Stimulated activated memory B cell treated with anti-CD40 and anti-IgM and Interleukin-4, amounts not matched to agents 10 μg/mL and 1 μg/mL and 100 μg/mL, for 72 hours (primary cell): ENCODE data around the gene MAPK8IP1.

Source experiments
- ATAC-seq: fragments of 150-1000 bp; cut with Tn5 transposase; 2 replicates; pipeline ENCODE4 v1.10.0; 2021
- H3K27ac Mint-ChIP-seq: one replicate; pipeline ENCODE4 v1.8.0; 2022; ENCODE audit warnings: mild to moderate bottlenecking, mixed read lengths
- H3K27me3 Mint-ChIP-seq: one replicate; pipeline ENCODE4 v1.8.0; 2022; ENCODE audit warnings: mixed read lengths
- H3K36me3 Mint-ChIP-seq: one replicate; pipeline ENCODE4 v1.8.0; 2022; ENCODE audit warnings: mixed read lengths
- H3K4me1 Mint-ChIP-seq: one replicate; pipeline ENCODE4 v1.8.0; 2022; ENCODE audit warnings: mixed read lengths
- H3K4me3 Mint-ChIP-seq: one replicate; pipeline ENCODE4 v1.8.0; 2022; ENCODE audit warnings: mild to moderate bottlenecking, moderate library complexity, mixed read lengths
- H3K9me3 Mint-ChIP-seq: one replicate; pipeline ENCODE4 v1.8.0; 2022; ENCODE audit warnings: mixed read lengths

Gene MAPK8IP1

GRCh38 chr11:45920531-45921477 is 35.4 kb downstream of the MAPK8IP1 start:
- H3K27me3 Mint-ChIP-seq = no peaks in the 10 kb centered on the region
- peak overlapping the region; percentile 76 for H3K4me3 Mint-ChIP-seq
- no peak for ATAC-seq
- peaks cover 63% of the 10 kb centered on the region for H3K4me1 Mint-ChIP-seq
- H3K27ac Mint-ChIP-seq = peak overlapping the region; percentile 85
- H3K36me3 Mint-ChIP-seq = peaks cover 7% of the 10 kb centered on the region
- no peaks in the 10 kb centered on the region for H3K9me3 Mint-ChIP-seq

DNA sequence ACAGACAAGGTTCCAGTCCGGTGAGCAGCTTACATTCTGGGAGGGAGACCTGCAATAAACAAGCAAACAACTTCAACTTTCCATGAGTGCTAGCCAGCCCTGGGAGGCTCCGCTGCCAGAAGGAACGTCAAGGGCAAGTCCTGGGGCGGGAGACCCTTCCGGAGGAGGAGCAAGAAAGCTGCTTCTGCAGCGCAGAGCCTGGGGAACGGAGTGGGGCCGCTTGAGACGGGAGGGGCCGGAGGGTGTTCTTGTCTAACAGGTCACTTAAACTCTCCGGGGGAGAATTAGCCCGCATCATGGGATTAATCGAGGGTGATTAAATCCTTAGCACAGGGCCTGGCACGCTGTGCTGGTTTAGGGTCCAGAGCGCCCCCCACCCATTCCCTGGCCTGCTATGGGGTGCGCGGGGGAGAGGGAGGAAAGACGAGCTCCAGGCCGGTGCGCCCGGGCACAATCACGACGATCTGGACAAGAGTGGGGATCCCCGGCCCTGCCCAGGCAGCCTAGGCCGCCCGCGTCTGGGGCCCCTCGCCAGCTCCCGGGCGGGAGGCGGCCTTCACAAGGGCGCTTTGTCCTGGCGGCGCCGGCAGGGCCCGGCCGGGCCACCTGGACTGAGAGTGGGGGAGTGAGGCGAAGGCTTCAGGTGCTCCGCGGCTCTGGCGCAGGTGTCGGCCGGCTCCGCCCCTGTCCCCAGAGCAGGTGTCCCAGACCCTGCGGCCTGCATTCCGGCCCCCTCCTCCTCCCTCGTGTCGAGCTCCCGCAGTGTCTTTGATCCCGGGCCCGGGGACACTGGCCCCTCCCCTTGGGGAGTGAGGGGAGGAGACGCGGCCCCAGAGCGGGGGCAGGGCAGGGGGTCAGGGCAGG is 36.3 kb downstream of the MAPK8IP1 start:
- no peak for ATAC-seq
- Mint-ChIP-seq H3K4me3 (peak overlapping the region; percentile 76), H3K4me1 (peaks cover 61% of the 10 kb centered on the region)

GRCh38 chr11:45922425-45923082 is 37.1 kb downstream of the MAPK8IP1 start, which contains the start of gene LARGE2:
LARGE2 (plus strand) TSS chr11:45922656; CDS start chr11:45922883, 227 bp downstream.
- Mint-ChIP-seq H3K27ac (peak within 1 kb of the TSS; percentile 85), H3K36me3 (peaks cover 4% of the 10 kb centered on the region), H3K4me3 (peak within 1 kb of the TSS; percentile 92), H3K9me3 (no peaks in the 10 kb centered on the region), H3K27me3 (no peaks in the 10 kb centered on the region), H3K4me1 (peaks cover 63% of the 10 kb centered on the region)
- ATAC-seq = peak; percentile 21

More for the DNA sequence above, 36.3 kb downstream of the MAPK8IP1 start:
- Mint-ChIP-seq H3K9me3 (no peaks in the 10 kb centered on the region), H3K36me3 (no peaks in the 10 kb centered on the region), H3K27ac (peak overlapping the region; percentile 85), H3K27me3 (no peaks in the 10 kb centered on the region)

DNA sequence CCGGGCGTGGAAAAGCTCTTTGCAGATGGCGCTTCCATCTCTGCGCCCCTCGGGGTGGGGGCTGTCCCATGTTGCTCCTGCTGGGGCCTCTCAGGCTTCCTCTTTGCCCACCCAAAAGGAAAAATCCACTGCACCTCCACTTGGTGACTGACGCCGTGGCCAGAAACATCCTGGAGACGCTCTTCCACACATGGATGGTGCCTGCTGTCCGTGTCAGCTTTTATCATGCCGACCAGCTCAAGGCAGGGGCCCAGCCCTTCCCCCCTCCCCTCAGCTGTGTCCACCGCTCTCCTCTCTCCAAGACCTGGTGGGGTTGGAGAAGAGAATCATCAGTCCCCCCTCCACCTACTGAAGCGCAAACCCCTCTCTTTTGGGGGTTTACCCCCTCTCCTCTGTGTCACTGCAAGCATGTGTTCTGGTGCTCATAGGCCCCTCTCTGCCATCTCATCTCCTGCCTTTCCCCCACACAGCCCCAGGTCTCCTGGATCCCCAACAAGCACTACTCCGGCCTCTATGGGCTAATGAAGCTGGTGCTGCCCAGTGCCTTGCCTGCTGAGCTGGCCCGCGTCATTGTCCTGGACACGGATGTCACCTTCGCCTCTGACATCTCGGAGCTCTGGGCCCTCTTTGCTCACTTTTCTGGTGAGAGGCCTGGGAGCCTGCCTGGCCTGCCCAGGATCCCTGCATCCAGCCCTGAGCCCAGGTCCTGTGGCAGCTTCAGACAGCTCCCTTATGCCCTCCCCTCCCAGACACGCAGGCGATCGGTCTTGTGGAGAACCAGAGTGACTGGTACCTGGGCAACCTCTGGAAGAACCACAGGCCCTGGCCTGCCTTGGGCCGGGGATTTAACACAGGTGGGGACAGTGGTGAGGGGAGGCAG is 38.8 kb downstream of the MAPK8IP1 start:
- no peak for ATAC-seq
- no peaks in the 10 kb centered on the region for H3K27me3 Mint-ChIP-seq
- peak overlapping the region; percentile 82 for H3K27ac Mint-ChIP-seq

GRCh38 chr11:45924927-45925326 is 39.5 kb downstream of the MAPK8IP1 start:
- no peaks in the 10 kb centered on the region for H3K27me3 Mint-ChIP-seq
- H3K9me3 Mint-ChIP-seq = no peaks in the 10 kb centered on the region
- peak overlapping the region; percentile 82 for H3K27ac Mint-ChIP-seq
- peaks cover 67% of the 10 kb centered on the region for H3K4me1 Mint-ChIP-seq
- no peak for ATAC-seq
- peaks cover 14% of the 10 kb centered on the region for H3K36me3 Mint-ChIP-seq
- peak overlapping the region; percentile 68 for H3K4me3 Mint-ChIP-seq

More for the DNA sequence above, 38.8 kb downstream of the MAPK8IP1 start:
- Mint-ChIP-seq H3K9me3 (no peaks in the 10 kb centered on the region), H3K4me1 (peaks cover 68% of the 10 kb centered on the region), H3K36me3 (peaks cover 14% of the 10 kb centered on the region), H3K4me3 (peak overlapping the region; percentile 68)

DNA sequence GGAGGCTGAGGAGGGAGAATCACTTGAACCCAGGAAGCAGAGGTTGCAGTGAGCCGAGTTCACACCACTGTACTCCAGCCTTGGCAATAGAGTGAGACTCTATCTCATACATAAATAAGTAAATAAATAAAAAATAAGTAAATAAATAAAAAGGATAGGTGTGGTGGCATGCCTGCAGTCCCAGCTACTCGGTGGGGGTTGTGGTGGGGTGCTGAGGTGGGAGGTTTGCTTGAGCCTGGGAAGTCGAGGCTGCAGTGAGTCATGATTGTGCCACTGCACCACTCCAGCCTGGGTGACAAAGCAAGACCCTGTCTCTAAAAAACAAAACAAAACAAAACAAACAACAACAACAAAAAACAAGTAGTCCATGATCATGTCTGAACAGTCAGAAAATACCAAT is 40.1 kb downstream of the MAPK8IP1 start:
- Mint-ChIP-seq H3K4me3 (no peak overlapping the region), H3K36me3 (peaks cover 14% of the 10 kb centered on the region), H3K9me3 (no peaks in the 10 kb centered on the region), H3K27ac (peak overlapping the region; percentile 82), H3K4me1 (peaks cover 67% of the 10 kb centered on the region), H3K27me3 (no peaks in the 10 kb centered on the region)
- no peak for ATAC-seq

GRCh38 chr11:45926001-45926401 is 40.5 kb downstream of the MAPK8IP1 start:
- ATAC-seq = no peak
- Mint-ChIP-seq H3K36me3 (peaks cover 14% of the 10 kb centered on the region), H3K9me3 (no peaks in the 10 kb centered on the region), H3K27ac (peak overlapping the region; percentile 82), H3K27me3 (no peaks in the 10 kb centered on the region), H3K4me3 (no peak overlapping the region), H3K4me1 (peaks cover 69% of the 10 kb centered on the region)

- H3K36me3 Mint-ChIP-seq = peaks cover 19% of the 10 kb centered on the region
- H3K27ac Mint-ChIP-seq = peak overlapping the region; percentile 94
- no peak for ATAC-seq
- H3K9me3 Mint-ChIP-seq = no peaks in the 10 kb centered on the region
- peaks cover 69% of the 10 kb centered on the region for H3K4me1 Mint-ChIP-seq
- H3K4me3 Mint-ChIP-seq = no peak overlapping the region
- no peaks in the 10 kb centered on the region for H3K27me3 Mint-ChIP-seq
Measured at GRCh38 chr11:45926536-45927331, 41.3 kb downstream of the MAPK8IP1 start.

DNA sequence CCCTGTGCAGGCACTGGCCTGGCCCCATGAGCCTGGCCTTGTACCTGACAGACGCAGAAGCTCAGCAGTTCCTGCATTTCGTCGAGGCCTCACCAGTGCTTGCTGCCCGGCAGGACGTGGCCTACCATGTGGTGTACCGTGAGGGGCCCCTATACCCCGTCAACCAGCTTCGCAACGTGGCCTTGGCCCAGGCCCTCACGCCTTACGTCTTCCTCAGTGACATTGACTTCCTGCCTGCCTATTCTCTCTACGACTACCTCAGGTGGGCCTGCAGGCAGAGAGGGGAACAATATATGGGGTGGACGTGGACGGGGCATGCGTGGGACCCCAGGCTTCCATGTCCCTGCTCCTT is 41.9 kb downstream of the MAPK8IP1 start:
- Mint-ChIP-seq H3K27me3 (no peaks in the 10 kb centered on the region), H3K36me3 (peaks cover 25% of the 10 kb centered on the region), H3K9me3 (no peaks in the 10 kb centered on the region), H3K4me1 (peaks cover 74% of the 10 kb centered on the region), H3K4me3 (no peak overlapping the region), H3K27ac (peak overlapping the region; percentile 94)
- no peak for ATAC-seq

- Mint-ChIP-seq H3K4me1 (peaks cover 79% of the 10 kb centered on the region), H3K27ac (peak overlapping the region; percentile 94)
- no peak for ATAC-seq
Measured at GRCh38 chr11:45927684-45928413, 42.4 kb downstream of the MAPK8IP1 start.

DNA sequence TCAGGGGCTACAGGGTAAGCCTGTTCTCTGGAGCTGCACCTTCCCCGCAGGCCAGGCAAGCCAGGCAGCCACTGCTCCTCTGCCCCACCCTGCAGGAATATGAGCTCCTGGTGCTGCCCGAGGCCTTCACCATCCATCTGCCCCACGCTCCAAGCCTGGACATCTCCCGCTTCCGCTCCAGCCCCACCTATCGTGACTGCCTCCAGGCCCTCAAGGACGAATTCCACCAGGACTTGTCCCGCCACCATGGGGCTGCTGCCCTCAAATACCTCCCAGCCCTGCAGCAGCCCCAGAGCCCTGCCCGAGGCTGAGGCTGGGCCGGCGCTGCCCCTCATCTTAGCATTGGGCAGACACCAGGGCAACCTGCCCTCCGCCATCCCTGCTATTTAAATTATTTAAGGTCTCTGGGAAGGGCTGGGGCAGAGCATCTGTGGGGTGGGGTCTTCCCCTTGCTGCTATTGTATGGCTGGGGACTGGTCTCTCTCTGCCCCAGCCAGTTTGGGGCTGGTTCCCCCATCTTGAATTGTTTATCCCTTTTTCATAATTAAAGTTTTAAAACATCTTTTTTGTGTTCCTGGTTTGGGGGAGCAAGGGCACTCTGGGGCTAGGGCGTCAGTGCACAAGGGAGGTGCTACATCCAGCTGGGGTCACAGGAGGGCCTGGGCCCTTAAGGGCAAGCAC is 43.2 kb downstream of the MAPK8IP1 start:
- ATAC-seq = no peak
- H3K4me1 Mint-ChIP-seq = peaks cover 82% of the 10 kb centered on the region
- H3K36me3 Mint-ChIP-seq = peaks cover 33% of the 10 kb centered on the region
- H3K27ac Mint-ChIP-seq = peak overlapping the region; percentile 94
- no peaks in the 10 kb centered on the region for H3K9me3 Mint-ChIP-seq
- no peaks in the 10 kb centered on the region for H3K27me3 Mint-ChIP-seq
- no peak overlapping the region for H3K4me3 Mint-ChIP-seq

More at GRCh38 chr11:45927684-45928413, 42.4 kb downstream of the MAPK8IP1 start:
- Mint-ChIP-seq H3K27me3 (no peaks in the 10 kb centered on the region), H3K9me3 (no peaks in the 10 kb centered on the region), H3K4me3 (no peak overlapping the region), H3K36me3 (peaks cover 25% of the 10 kb centered on the region)

DNA sequence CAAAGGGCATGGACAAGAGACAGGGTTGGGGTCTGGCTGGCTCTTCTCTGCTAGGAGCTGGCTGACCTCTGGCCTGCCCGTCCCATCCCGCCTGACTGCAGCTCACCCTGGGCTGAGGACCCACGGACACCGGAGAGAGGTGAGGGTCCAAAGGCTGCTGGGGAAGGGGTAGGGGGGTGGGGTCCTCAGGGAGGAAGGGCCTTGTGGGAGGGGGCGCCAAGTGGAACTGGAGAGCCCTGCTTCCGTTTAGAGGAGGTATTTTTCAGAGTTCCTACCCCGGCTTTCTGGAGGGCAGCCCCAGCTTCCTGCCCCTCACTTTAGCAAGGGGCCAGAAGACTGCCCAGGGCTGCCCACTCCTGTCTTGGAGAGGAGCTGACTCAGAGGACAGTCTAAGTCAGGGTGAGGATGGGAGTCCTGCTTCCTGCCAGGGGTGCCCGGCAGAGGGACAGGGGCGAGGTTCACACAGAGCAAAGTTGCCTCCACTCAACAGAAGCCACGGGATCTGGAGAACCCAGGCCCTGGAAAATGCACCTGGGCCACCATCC is 44.1 kb downstream of the MAPK8IP1 start:
- peaks cover 84% of the 10 kb centered on the region for H3K4me1 Mint-ChIP-seq
- H3K4me3 Mint-ChIP-seq = peak overlapping the region; percentile 79

More for the DNA sequence above, 44.1 kb downstream of the MAPK8IP1 start:
- Mint-ChIP-seq H3K27ac (peak overlapping the region; percentile 94), H3K27me3 (no peaks in the 10 kb centered on the region), H3K36me3 (peaks cover 33% of the 10 kb centered on the region), H3K9me3 (no peaks in the 10 kb centered on the region)
- ATAC-seq = peak; percentile 4
